OCI-LY3 (cell line): ENCODE data around the gene LHFPL2.

Source experiments
- H2AFZ ChIP-seq: fragments of 200-600, 300-600 bp; shearing (Covaris generic); 2 replicates; pipeline ENCODE4 v1.6.0; 2014; ENCODE audit warnings: antibody characterized with exemption, low read depth, low read length
- H3K27ac ChIP-seq: fragments of 200-600, 300-600 bp; sonication (generic); 2 replicates; pipeline ENCODE4 v1.5.1; 2014; ENCODE audit warnings: mild to moderate bottlenecking, low read length, moderate library complexity, mixed read lengths
- H3K27me3 ChIP-seq: fragments of 200-600, 300-600 bp; sonication (generic); 2 replicates; pipeline ENCODE4 v1.6.1; 2014; ENCODE audit warnings: low read depth, low read length, mixed read lengths
- H3K36me3 ChIP-seq: fragments of 200-600, 300-600 bp; sonication (generic); replicated peaks from 2 replicates; pipeline ENCODE3; 2014; ENCODE audit warnings: low read depth, low read length, mixed read lengths
- H3K4me1 ChIP-seq: fragments of 300-600, 200-600 bp; sonication (generic); 2 replicates; pipeline ENCODE4 v1.6.1; 2014; ENCODE audit warnings: low read length, mixed read lengths
- H3K4me2 ChIP-seq: fragments of 200-600, 300-600 bp; sonication (generic); 2 replicates; pipeline ENCODE4 v1.6.1; 2014; ENCODE audit warnings: low read length, mixed read lengths
- H3K4me3 ChIP-seq: fragments of 300-600, 200-600 bp; sonication (generic); 2 replicates; pipeline ENCODE4 v1.5.1; 2014; ENCODE audit warnings: antibody characterized with exemption, mild to moderate bottlenecking, low read length, moderate library complexity
- H3K79me2 ChIP-seq: fragments of 300-600, 200-600 bp; shearing (Covaris generic); 2 replicates; pipeline ENCODE4 v1.6.1; 2014; ENCODE audit warnings: mild to moderate bottlenecking, low read length, mixed read lengths
- H3K9ac ChIP-seq: fragments of 300-600, 200-600 bp; shearing (Covaris generic); 2 replicates; pipeline ENCODE4 v1.6.0; 2014; ENCODE audit warnings: mild to moderate bottlenecking, low read length, moderate library complexity
- H3K9me3 ChIP-seq: fragments of 200-600, 300-600 bp; shearing (Covaris generic); 2 replicates; pipeline ENCODE4 v1.6.1; 2014; ENCODE audit warnings: low read length, mixed read lengths; ENCODE audit not compliant: insufficient read depth
- H4K20me1 ChIP-seq: fragments of 200-600, 300-600 bp; sonication (generic); 2 replicates; pipeline ENCODE4 v1.6.1; 2016; ENCODE audit warnings: low read length, mixed read lengths; ENCODE audit not compliant: insufficient read depth
- EZH2phosphoT487 ChIP-seq: fragments of 200-600 bp; shearing (Covaris generic); IDR thresholded peaks from 2 replicates; pipeline ENCODE4 v1.6.1; 2018; ENCODE audit warnings: antibody characterized with exemption, mixed run types, low read depth
- TF ChIP-seq, protein P1 (sequence below): fragments of 200-600, 300-600 bp; sonication (generic); IDR thresholded peaks from 2 replicates; pipeline ENCODE4 v1.5.1; 2014; ENCODE audit warnings: antibody characterized with exemption, low read length, low read depth

LHFPL2 gene

DNA sequence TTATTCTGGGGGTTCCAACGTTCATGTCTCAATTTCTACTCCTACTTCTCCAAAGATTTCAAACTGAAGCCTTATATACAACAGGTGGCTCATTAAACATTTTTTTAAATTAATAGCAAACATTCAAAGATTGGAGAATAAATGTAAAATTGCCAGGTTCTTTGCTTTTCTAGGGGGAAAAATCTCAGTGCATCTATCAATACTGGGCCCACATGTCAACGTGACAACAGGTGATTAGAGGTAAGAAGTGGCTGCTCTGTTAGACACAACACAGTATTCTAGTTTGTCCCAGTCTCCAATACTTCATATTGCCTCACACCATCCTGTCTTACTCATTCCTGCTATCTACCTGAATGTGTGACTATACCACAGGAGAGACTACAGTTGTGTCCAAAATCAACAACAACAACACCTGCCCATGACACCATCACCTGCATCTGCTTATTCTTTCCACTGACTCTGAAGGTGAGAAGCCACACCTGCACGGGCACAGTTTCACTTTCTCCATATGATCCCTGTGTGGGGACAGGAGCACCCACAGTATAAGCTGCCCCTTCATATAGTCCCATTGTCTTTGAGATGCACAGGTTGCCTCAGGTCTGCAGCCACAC lies 110.2 kb downstream of the LHFPL2 start:
- H3K4me2 ChIP-seq, result no peak overlapping the region
- no peaks in the 10 kb centered on the region for H4K20me1 ChIP-seq
- H2AFZ ChIP-seq, result no peak overlapping the region
- no peak overlapping the region for H3K27ac ChIP-seq
- H3K4me3 ChIP-seq, result no peak overlapping the region
- TF ChIP-seq, protein P1, sequence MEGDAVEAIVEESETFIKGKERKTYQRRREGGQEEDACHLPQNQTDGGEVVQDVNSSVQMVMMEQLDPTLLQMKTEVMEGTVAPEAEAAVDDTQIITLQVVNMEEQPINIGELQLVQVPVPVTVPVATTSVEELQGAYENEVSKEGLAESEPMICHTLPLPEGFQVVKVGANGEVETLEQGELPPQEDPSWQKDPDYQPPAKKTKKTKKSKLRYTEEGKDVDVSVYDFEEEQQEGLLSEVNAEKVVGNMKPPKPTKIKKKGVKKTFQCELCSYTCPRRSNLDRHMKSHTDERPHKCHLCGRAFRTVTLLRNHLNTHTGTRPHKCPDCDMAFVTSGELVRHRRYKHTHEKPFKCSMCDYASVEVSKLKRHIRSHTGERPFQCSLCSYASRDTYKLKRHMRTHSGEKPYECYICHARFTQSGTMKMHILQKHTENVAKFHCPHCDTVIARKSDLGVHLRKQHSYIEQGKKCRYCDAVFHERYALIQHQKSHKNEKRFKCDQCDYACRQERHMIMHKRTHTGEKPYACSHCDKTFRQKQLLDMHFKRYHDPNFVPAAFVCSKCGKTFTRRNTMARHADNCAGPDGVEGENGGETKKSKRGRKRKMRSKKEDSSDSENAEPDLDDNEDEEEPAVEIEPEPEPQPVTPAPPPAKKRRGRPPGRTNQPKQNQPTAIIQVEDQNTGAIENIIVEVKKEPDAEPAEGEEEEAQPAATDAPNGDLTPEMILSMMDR, result no peak
- no peak for TF ChIP-seq EZH2phosphoT487
- no peaks in the 10 kb centered on the region for H3K9me3 ChIP-seq
- no peaks in the 10 kb centered on the region for H3K4me1 ChIP-seq
- H3K79me2 ChIP-seq, result no peaks in the 10 kb centered on the region
- no peaks in the 10 kb centered on the region for H3K27me3 ChIP-seq
- no peaks in the 10 kb centered on the region for H3K36me3 ChIP-seq
- no peak overlapping the region for H3K9ac ChIP-seq

- no peaks in the 10 kb centered on the region for H3K27me3 ChIP-seq
- H3K36me3 ChIP-seq, result no peaks in the 10 kb centered on the region
- H3K79me2 ChIP-seq, result no peaks in the 10 kb centered on the region
- H3K9ac ChIP-seq, result no peak overlapping the region
- H3K9me3 ChIP-seq, result no peaks in the 10 kb centered on the region
- H4K20me1 ChIP-seq, result no peaks in the 10 kb centered on the region
- H3K27ac ChIP-seq, result no peak overlapping the region
- no peak for TF ChIP-seq EZH2phosphoT487
- TF ChIP-seq, protein P1, result peak; percentile 63
- no peak overlapping the region for H3K4me3 ChIP-seq
- H3K4me1 ChIP-seq, result no peaks in the 10 kb centered on the region
- H2AFZ ChIP-seq, result no peak overlapping the region
- H3K4me2 ChIP-seq, result no peak overlapping the region
Observed at GRCh38 chr5:78537821-78538220, 110.8 kb downstream of the LHFPL2 start.

DNA sequence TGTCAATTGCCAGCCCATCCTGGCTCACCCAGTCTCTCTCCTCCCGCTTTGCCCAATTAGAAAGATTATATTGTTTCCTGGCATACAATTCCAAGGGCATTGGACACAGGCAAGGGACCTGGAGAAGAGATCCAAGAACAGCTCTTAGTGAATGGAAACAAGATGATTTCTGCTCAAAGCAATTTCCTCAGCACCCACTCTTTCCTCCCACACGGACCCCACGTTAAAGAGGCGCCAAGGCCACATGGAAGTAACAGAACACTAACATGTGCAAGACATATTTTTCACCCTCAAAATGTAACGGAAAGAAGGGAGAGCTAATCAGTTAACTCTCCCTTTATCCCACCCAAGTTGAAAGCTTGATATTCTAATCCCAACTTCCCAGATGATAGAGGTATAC lies 111.2 kb downstream of the LHFPL2 start:
- Histone ChIP-seq H3K4me3 (no peak overlapping the region), H3K9me3 (no peaks in the 10 kb centered on the region), H3K36me3 (no peaks in the 10 kb centered on the region), H4K20me1 (no peaks in the 10 kb centered on the region), H3K27ac (no peak overlapping the region), H3K9ac (no peak overlapping the region), H3K4me1 (no peaks in the 10 kb centered on the region), H3K4me2 (no peak overlapping the region), H3K27me3 (no peaks in the 10 kb centered on the region), H2AFZ (no peak overlapping the region), H3K79me2 (no peaks in the 10 kb centered on the region)
- TF ChIP-seq EZH2phosphoT487, result no peak
- TF ChIP-seq, protein P1, result no peak

DNA sequence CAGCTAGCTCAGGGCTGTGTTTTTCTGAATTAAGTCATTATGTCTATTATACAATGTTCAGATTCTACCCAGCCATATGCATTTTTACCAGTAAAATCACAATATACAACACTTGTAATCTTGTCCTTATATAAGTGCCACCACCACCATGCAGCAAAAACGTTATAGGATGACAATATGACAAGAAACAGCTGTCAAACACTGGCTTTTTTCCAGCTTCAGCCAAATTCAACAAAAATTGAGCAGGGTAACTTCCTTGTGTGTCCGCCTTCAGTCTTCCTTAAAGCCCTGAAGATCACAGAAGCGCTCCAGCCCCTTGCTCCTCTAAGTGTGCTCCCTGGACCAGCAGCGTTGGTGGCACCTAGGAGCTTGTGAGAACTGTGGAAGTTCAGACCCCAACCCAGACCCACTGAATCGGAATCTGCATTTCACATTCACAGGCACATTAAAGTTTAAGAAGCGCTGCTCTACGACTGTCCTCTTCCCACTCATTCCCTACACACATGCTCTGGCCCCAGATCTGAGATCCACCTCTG lies 111.8 kb downstream of the LHFPL2 start:
- Histone ChIP-seq H3K27ac (no peak overlapping the region), H3K4me2 (no peak overlapping the region), H3K36me3 (no peaks in the 10 kb centered on the region), H3K9ac (no peak overlapping the region), H4K20me1 (no peaks in the 10 kb centered on the region), H3K9me3 (no peaks in the 10 kb centered on the region), H2AFZ (no peak overlapping the region), H3K27me3 (no peaks in the 10 kb centered on the region), H3K4me3 (no peak overlapping the region), H3K4me1 (no peaks in the 10 kb centered on the region), H3K79me2 (no peaks in the 10 kb centered on the region)
- TF ChIP-seq EZH2phosphoT487, result no peak
- TF ChIP-seq, protein P1, result no peak
